ENCODE data around the gene CDH11. TPM values are rescaled to one million over a fixed set of nuclear protein-coding genes. Genes with fewer than 3 reads are reported as not detected.

CDH11 gene
- total and polyA plus RNA-seq, 8 donors: 2.2 to 171 (median 15.2) TPM

- Histone ChIP-seq H3K27ac (no peak overlapping the region), H3K4me3 (no peak overlapping the region), H3K4me1 (peaks cover 0 to 36% (median 15%) of the 10 kb centered on the region in 4 donors), H3K9me3 (no peaks in the 10 kb centered on the region), H3K36me3 (no peaks in the 10 kb centered on the region), H3K27me3 (no peaks in the 10 kb centered on the region)
- TF ChIP-seq POLR2A (IDR thresholded peaks at IDR 0.05): no peak
- WGBS, 5 donors: 86 to 92% (median 88%) methylated on average over 5 of the region's 5 CpGs
- intact Hi-C loops (cut with DNase I; ENCODE audit: low total_unique reads): no loop called here
- DNase-seq: no peak
Measured at GRCh38 chr16:65113441-65113840, 8.4 kb downstream of the CDH11 start.

DNA sequence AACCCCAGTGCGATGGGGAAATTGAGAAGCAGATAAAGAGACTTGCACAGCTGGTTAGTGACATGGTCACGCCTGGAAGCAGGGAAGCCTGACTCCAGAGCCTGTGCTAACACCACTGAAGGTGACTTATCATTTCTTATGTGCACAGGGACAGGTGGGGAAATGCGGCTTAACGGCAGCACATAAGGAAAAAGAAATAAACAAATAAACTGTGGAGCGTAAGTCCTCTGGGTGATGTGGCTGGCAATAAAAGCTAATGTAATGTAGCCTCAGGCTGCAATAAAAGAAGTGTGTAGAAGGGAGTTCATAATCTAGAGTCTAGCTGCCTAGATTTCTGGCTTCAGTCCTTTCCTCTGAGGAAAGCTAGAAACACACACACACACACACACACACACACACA is 10.6 kb downstream of the CDH11 start:
- no peak overlapping the region for H3K27ac ChIP-seq
- intact Hi-C loops (cut with DNase I; ENCODE audit: low total_unique reads): no loop called here
- H3K9me3 ChIP-seq: no peaks in the 10 kb centered on the region
- H3K36me3 ChIP-seq: no peaks in the 10 kb centered on the region
- TF ChIP-seq EP300 (IDR thresholded peaks at IDR 0.05): no peak
- WGBS, 5 donors: 35 to 51% (median 38%) methylated on average over 5 of the region's 5 CpGs
- H3K27me3 ChIP-seq: no peaks in the 10 kb centered on the region
- H3K4me1 ChIP-seq: peaks cover 0 to 17% (median 6%) of the 10 kb centered on the region in 4 donors
- H3K4me3 ChIP-seq: no peak overlapping the region
- no peak for DNase-seq

DNA sequence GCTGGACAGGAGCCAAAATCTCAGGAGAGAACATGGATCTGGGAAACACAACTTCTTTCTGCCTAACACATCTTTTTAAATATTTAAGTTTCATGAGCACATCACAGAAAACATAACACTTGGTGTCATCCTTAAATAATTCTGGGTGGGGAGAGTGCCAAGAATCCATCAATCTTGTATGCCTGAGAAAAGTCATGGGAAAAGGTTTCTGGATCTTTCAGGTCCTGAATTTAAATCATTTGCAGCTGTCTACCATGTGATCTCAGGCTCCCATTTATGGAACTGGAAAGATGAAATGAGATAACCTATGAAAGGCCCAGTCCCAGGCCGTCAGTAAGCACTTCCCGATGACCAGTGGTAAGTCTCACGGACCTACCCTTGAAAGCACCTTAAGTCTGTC is 15.1 kb downstream of the CDH11 start:
- TF ChIP-seq, protein P1, sequence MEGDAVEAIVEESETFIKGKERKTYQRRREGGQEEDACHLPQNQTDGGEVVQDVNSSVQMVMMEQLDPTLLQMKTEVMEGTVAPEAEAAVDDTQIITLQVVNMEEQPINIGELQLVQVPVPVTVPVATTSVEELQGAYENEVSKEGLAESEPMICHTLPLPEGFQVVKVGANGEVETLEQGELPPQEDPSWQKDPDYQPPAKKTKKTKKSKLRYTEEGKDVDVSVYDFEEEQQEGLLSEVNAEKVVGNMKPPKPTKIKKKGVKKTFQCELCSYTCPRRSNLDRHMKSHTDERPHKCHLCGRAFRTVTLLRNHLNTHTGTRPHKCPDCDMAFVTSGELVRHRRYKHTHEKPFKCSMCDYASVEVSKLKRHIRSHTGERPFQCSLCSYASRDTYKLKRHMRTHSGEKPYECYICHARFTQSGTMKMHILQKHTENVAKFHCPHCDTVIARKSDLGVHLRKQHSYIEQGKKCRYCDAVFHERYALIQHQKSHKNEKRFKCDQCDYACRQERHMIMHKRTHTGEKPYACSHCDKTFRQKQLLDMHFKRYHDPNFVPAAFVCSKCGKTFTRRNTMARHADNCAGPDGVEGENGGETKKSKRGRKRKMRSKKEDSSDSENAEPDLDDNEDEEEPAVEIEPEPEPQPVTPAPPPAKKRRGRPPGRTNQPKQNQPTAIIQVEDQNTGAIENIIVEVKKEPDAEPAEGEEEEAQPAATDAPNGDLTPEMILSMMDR (IDR thresholded peaks at IDR 0.05): no peak
- TF ChIP-seq EP300 (IDR thresholded peaks at IDR 0.05): no peak
- TF ChIP-seq POLR2AphosphoS5 (IDR thresholded peaks at IDR 0.05): no peak
- no peak for TF ChIP-seq POLR2A (IDR thresholded peaks at IDR 0.05)
- Histone ChIP-seq H3K27me3 (no peaks in the 10 kb centered on the region), H3K9me3 (no peaks in the 10 kb centered on the region), H3K4me1 (peaks cover 0 to 6% (median 0%) of the 10 kb centered on the region in 4 donors), H3K4me3 (no peak overlapping the region), H3K27ac (no peak overlapping the region), H3K36me3 (no peaks in the 10 kb centered on the region)
- intact Hi-C loops (cut with DNase I; ENCODE audit: low total_unique reads): no loop called here
- no peak for DNase-seq
- WGBS, 5 donors: 73 to 85% (median 79%) methylated on average over 3 of the region's 3 CpGs

GRCh38 chr16:65105171-65105570 is 16.7 kb downstream of the CDH11 start:
- no peaks in the 10 kb centered on the region for H3K27me3 ChIP-seq
- no peaks in the 10 kb centered on the region for H3K4me1 ChIP-seq
- DNase-seq: no peak
- TF ChIP-seq EP300 (IDR thresholded peaks at IDR 0.05): no peak
- no peak for TF ChIP-seq POLR2A (IDR thresholded peaks at IDR 0.05)
- H3K36me3 ChIP-seq: no peaks in the 10 kb centered on the region
- H3K27ac ChIP-seq: no peak overlapping the region
- intact Hi-C loops (cut with DNase I; ENCODE audit: low total_unique reads): no loop called here
- 52 to 70% (median 70%) methylated on average over 1 of the region's 1 CpG for WGBS, 5 donors
- H3K4me3 ChIP-seq: no peak overlapping the region
- H3K9me3 ChIP-seq: no peaks in the 10 kb centered on the region

GRCh38 chr16:65104471-65104870 is 17.4 kb downstream of the CDH11 start:
- Histone ChIP-seq H3K27ac (no peak overlapping the region), H3K36me3 (no peaks in the 10 kb centered on the region), H3K27me3 (no peaks in the 10 kb centered on the region), H3K4me3 (no peak overlapping the region), H3K4me1 (no peaks in the 10 kb centered on the region), H3K9me3 (no peaks in the 10 kb centered on the region)
- 72 to 89% (median 85%) methylated on average over 3 of the region's 3 CpGs for WGBS, 5 donors
- intact Hi-C loops (cut with DNase I; ENCODE audit: low total_unique reads): no loop called here
- DNase-seq: no peak
- TF ChIP-seq POLR2AphosphoS5 (IDR thresholded peaks at IDR 0.05) (no peak), EP300 (IDR thresholded peaks at IDR 0.05) (no peak), POLR2A (IDR thresholded peaks at IDR 0.05) (no peak)
- TF ChIP-seq, protein P1 (IDR thresholded peaks at IDR 0.05): no peak

- Histone ChIP-seq H3K4me1 (no peaks in the 10 kb centered on the region), H3K36me3 (no peaks in the 10 kb centered on the region), H3K27ac (no peak overlapping the region), H3K9me3 (no peaks in the 10 kb centered on the region), H3K4me3 (no peak overlapping the region), H3K27me3 (no peaks in the 10 kb centered on the region)
- WGBS, 5 donors: 66 to 89% (median 75%) methylated on average over 1 of the region's 1 CpG
- TF ChIP-seq POLR2A (IDR thresholded peaks at IDR 0.05): no peak
- no peak for TF ChIP-seq POLR2AphosphoS5 (IDR thresholded peaks at IDR 0.05)
- TF ChIP-seq, protein P1 (IDR thresholded peaks at IDR 0.05): no peak
- TF ChIP-seq EP300 (IDR thresholded peaks at IDR 0.05): no peak
- DNase-seq: no peak
- intact Hi-C loops (cut with DNase I; ENCODE audit: low total_unique reads): no loop called here
Measured at GRCh38 chr16:65102326-65102725, 19.5 kb downstream of the CDH11 start.

Data from stomach (tissue), 9 donors.